Astrocyte of the spinal cord (primary cell): ENCODE measurements around the gene PTRH1.

Source experiments
- DNase-seq: peaks from one replicate; pipeline ENCODE4 v3.0.0; 2011; ENCODE audit warnings: low read depth, low spot score
- H3K4me3 ChIP-seq: 2 replicates; pipeline ENCODE4 v1.5.1; 2011; ENCODE audit warnings: low read depth, mild to moderate bottlenecking, low read length, moderate library complexity
- CTCF ChIP-seq: IDR thresholded peaks from 2 replicates; pipeline ENCODE4 v1.5.1; 2012; ENCODE audit warnings: low read depth, mild to moderate bottlenecking, low read length, inconsistent platforms
- in situ Hi-C: cut with HindIII; loops from 2 replicates; pipeline ENCODE4 v1.10.0; 2017; ENCODE audit warnings: low sequenced_read_pairs

The PTRH1 gene

GRCh38 chr9:127741831-127742434, 26.5 kb upstream of the PTRH1 start:
- in situ Hi-C loops = no loop called here
- peak; percentile 37 for DNase-seq
- H3K4me3 ChIP-seq = peak overlapping the region; percentile 34
- no peak for TF ChIP-seq CTCF

- TF ChIP-seq CTCF = no peak
- H3K4me3 ChIP-seq = no peak overlapping the region
- in situ Hi-C loops = no loop called here
- no peak for DNase-seq
Observed at GRCh38 chr9:127739614-127740330, 24.3 kb upstream of the PTRH1 start.

GRCh38 chr9:127738666-127739065, 23.2 kb upstream of the PTRH1 start:
- no peak for TF ChIP-seq CTCF
- H3K4me3 ChIP-seq = no peak overlapping the region
- in situ Hi-C loops = no loop called here
- DNase-seq = no peak

- DNase-seq = no peak
- in situ Hi-C loops = no loop called here
- TF ChIP-seq CTCF = no peak
- no peak overlapping the region for H3K4me3 ChIP-seq
Observed at GRCh38 chr9:127735530-127736185, 20.2 kb upstream of the PTRH1 start.

GRCh38 chr9:127734747-127735529, 19.5 kb upstream of the PTRH1 start, which contains the start of gene TOR2A:
Gene TOR2A, minus strand, starts transcription at chr9:127735294. Its CDS starts 24 bp downstream, at chr9:127735270.
- DNase-seq = peak; percentile 98
- peak; percentile 93 for TF ChIP-seq CTCF
- H3K4me3 ChIP-seq = peak within 1 kb of the TSS; percentile 52
- in situ Hi-C loops = no loop called here

GRCh38 chr9:127734247-127734746, 18.8 kb upstream of the PTRH1 start:
- in situ Hi-C loops = no loop called here
- TF ChIP-seq CTCF = no peak
- DNase-seq = no peak
- H3K4me3 ChIP-seq = peak overlapping the region; percentile 52
